ENCODE measurements around the gene MSI2.

Gene MSI2

GRCh38 chr17:57369509-57369945 lies 113.2 kb downstream of the MSI2 start:
- no peak for DNase-seq (ENCODE audit: low spot score)

- DNase-seq (ENCODE audit: low spot score), result no peak
Observed at GRCh38 chr17:57370037-57370581, 113.8 kb downstream of the MSI2 start.

- DNase-seq (ENCODE audit: low spot score), result no peak
Observed at GRCh38 chr17:57370619-57371018, 114.3 kb downstream of the MSI2 start.

GRCh38 chr17:57372156-57372555 lies 115.8 kb downstream of the MSI2 start:
- no peak for DNase-seq (ENCODE audit: low spot score)

- DNase-seq (ENCODE audit: low spot score), result no peak
Observed at GRCh38 chr17:57373048-57373447, 116.7 kb downstream of the MSI2 start.

- DNase-seq (ENCODE audit: low spot score), result no peak
Observed at GRCh38 chr17:57373756-57374155, 117.4 kb downstream of the MSI2 start.

- no peak for DNase-seq (ENCODE audit: low spot score)
Observed at GRCh38 chr17:57375040-57375769, 118.9 kb downstream of the MSI2 start.

GRCh38 chr17:57375770-57376225 lies 119.5 kb downstream of the MSI2 start:
- no peak for DNase-seq (ENCODE audit: low spot score)

GRCh38 chr17:57377094-57377493 lies 120.8 kb downstream of the MSI2 start:
- no peak for DNase-seq (ENCODE audit: low spot score)

- no peak for DNase-seq (ENCODE audit: low spot score)
Observed at GRCh38 chr17:57379237-57379894, 123.0 kb downstream of the MSI2 start.

- no peak for DNase-seq (ENCODE audit: low spot score)
Observed at GRCh38 chr17:57379895-57380434, 123.6 kb downstream of the MSI2 start.

- no peak for DNase-seq (ENCODE audit: low spot score)
Observed at GRCh38 chr17:57381498-57381897, 125.2 kb downstream of the MSI2 start.

GRCh38 chr17:57384219-57384618 lies 127.9 kb downstream of the MSI2 start:
- DNase-seq (ENCODE audit: low spot score), result no peak

- DNase-seq (ENCODE audit: low spot score), result no peak
Observed at GRCh38 chr17:57385975-57386374, 129.7 kb downstream of the MSI2 start.

GRCh38 chr17:57387575-57387974 lies 131.3 kb downstream of the MSI2 start:
- no peak for DNase-seq (ENCODE audit: low spot score)

- no peak for DNase-seq (ENCODE audit: low spot score)
Observed at GRCh38 chr17:57388131-57388725, 131.9 kb downstream of the MSI2 start.

- no peak for DNase-seq (ENCODE audit: low spot score)
Observed at GRCh38 chr17:57389473-57389872, 133.2 kb downstream of the MSI2 start.

- DNase-seq (ENCODE audit: low spot score), result no peak
Observed at GRCh38 chr17:57391076-57391825, 134.9 kb downstream of the MSI2 start.

GRCh38 chr17:57391857-57392471 lies 135.6 kb downstream of the MSI2 start:
- no peak for DNase-seq (ENCODE audit: low spot score)

- DNase-seq (ENCODE audit: low spot score), result no peak
Observed at GRCh38 chr17:57393368-57393767, 137.0 kb downstream of the MSI2 start.

GRCh38 chr17:57394375-57394774 lies 138.1 kb downstream of the MSI2 start:
- no peak for DNase-seq (ENCODE audit: low spot score)

All from hematopoietic multipotent progenitor cell treated with erythropoietin and hydrocortisone succinate and interleukin-3 and kit ligand, for 17 days (in vitro differentiated cells).